GM21619 (cell line): ENCODE results near the gene ZG16B.

Experiments used
- ATAC-seq: cut with Tn5 transposase; IDR thresholded peaks from one replicate; pipeline ENCODE4 v1.9.1; 2021; ENCODE audit not compliant: unreplicated experiment

Gene ZG16B

DNA sequence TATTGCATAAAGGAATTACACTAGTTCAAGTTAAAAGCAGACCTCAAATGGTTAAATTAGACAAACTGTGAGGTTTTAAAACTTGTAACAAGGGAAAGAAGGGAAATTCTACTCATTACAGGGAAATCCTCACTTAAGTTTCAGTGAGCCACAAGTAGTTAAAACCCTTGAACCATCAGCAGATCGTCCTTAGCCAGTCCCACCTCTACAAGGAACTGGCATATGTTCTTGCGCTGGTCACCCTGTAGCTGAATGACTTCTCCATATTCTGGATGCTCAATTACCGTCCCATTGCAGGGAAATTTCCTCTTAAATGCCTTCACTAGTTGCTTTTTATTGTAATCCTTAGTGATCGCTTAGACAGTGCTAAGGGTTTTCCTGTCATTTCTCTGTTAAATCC lies 7.6 kb upstream of the ZG16B start:
- no peak for ATAC-seq

DNA sequence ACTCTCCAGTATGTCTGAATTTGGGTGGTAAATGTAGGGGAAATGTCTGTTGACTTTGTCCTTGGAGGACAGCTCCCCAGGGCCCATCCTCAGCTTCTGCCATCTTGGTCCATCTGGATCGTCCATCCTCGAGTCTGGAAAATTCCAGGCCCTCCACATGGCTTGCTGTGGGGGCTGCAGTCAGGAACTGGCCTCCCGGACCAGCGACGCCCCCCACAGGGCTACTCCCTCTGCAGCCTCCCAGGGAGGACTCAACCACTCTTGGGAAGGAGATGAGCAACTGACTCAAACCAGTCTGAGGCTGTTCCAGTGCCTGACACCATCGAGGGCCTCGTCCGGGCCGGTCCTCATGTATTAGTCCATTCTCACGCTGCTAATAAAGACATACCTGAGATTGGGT lies 5.5 kb upstream of the ZG16B start:
- no peak for ATAC-seq

DNA sequence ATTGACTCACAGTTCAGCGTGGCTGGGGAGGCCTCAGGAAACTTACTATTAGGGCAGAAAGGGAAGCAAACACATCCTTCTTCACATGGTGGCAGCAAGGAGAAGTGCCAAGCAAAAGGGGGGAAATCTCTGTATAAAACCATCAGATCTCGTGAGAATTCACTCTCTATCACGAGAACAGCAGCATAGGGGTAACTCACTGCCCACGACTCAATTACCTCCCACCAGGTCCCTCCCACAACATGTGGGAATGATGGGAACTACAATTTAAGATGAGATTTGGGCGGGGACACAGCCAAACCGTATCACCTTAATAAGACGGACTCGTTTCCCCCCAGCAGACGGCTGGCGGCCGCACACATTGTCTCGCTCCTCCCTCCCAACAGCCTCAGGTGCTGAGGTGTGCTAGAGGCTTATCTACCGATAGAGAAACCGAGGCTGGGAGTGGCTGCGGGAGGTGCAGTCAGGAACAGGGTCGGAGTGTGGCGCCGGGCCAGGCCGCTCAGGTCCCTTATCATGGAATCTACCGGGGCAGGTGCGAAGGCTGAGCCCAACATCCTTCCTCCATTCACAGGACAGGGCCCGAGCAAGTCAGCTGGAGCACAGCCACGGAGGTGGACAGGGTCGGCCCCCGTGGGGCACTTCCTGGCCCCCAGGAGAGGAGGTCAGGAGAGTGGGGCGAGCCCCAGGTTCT lies 4.9 kb upstream of the ZG16B start:
- ATAC-seq: no peak

DNA sequence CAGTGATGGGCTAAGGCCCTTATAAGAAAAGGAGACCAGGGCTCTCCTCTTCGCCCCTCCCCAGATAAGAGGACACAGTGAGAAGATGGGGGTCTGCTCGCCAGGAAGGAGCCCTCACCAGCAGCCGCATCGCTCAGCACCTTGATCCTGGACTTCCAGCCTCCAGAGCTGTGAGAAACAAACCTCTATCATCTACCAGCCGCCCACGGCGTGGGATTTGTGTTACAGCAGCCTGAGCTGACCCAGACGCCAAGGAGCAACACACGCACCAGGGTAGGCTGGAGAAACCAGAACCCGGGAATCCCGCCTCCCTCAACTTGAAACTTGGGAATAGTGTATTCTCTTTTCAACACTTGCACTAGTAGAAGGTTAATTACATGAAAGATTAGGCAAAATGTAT lies 4.2 kb upstream of the ZG16B start:
- no peak for ATAC-seq

DNA sequence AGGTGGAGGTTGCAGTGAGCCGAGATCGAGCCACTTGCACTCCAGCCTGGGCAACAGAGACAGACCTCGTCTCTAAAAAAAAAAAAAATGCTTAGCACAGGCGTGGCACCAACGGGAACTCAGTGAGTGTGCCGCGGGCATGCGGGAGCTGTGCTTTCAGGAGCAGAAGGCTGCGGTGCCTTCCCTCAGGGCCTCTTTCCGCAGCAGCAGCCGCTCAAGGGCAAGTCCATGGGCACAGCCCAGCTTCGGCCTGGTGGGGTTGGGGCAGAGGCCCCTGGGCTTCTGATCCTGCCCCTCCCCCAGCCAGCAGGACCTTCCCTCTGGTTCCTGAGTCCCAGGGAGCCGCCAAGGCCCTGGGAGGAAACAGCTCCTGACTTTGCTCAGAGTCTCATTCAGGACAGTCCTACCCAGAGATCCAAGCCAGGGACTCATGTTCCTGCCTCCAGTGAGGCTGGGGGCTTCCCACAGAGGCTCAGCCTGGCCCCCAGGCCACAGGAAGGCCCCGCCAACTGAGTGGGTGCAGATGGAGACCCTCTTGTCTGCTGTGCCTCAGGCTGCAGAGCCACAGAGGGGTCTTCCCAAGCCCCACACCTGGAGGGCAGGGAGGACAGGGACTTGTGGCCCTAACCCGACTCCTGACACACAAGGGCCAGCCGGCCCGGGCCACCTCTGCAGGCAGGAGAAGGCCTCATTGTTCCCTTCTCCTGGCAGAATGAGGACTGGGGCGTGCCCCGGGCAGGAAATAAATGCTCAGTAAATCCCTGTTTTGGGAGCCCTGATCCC lies 3.3 kb upstream of the ZG16B start:
- no peak for ATAC-seq

DNA sequence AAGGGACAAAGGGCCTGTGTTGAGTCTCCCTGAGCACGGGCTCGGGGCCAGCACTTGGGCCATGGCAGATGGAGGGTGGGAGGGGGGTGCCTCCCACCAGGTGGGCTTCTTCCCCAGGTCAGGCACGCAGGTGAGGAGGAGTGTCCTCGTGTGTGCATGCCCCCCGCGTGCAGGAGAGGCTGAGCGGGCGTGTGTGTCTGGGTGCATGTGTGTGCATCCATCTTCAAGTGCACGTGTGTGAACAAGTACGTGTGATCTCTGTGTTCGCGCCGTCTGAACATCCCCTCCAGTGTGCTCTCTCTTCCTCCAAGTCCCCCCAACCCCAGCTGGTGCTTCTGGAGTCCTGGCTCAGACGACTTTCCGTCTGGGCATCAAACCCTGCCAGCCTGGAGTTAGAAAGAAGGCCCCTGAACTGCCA lies 2.7 kb upstream of the ZG16B start:
- ATAC-seq: no peak

DNA sequence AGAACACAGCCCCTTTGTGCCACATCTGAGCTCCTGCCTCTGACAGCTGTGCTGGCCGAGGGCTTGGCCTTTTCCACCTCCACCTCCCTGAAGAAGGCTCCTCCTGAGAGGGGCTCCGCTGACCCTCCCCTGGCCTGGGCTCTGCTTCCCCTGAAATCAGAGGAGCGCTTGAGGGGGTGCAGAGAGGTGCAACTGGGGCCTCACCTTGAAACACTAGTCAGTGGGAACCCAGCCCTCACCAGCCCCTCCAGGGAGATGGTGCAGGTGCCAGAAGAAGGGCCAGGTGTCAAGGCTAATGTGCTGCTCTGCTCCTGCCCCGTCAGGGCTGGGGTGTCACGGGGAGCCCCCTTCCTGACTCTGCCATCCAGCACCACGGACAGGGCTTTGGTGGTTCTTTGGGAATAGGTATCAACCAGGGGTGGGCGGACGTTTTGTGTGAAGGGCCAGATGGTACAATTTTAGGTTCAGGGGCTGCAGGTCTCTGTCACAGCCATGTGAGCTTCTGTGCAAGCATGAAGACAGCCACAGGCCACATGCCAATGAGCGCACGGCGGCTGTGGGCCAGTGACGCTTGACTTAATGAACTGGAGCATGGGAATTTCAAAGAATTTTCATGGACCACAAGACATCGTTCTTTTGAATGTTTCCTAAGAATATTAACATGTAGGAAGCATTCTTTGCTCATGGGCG lies 2.1 kb upstream of the ZG16B start:
- no peak for ATAC-seq

DNA sequence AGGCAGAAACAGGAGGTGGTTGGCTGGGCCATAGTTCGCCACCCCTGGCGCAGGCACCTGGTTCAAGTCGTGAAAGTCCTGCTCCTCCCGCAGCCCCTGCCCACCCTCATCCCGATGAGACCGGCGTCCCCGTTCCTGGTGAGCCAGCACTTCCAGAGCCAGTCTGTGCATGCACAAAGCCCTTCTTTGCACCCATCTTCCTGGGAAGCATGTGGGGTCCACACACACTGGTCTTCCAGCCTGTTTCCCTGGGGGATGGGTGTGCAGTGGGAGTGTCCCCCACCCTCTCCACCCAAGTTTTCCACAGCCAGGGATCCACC lies 1.6 kb upstream of the ZG16B start:
- ATAC-seq: no peak

DNA sequence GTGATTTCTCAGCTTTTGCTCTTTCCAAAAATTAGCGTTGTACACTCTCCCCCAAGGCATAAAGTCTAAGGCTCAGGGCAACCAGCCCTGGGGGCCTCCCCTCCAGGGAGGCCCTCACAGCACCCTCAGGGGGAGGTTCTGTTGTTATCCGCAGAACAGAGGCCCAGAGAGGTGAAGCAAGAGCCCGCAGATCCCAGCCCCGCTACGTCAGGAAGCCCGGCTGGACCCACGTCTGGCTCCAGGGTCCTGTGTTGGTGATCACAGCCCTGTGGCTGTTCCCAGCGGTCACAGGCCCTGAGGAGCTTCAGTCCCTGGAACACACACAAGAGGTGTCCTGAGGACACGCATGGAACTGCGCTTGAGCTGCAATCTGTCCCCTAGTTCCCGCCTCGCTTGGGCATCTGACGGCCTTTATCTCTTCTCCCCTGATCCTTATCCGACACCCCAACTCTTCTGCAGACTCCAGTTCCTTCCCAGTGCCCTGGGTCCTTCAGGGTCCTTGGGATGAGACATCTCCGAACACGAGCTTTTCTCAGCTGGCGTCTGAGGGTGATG lies 1.1 kb upstream of the ZG16B start:
- no peak for ATAC-seq

DNA sequence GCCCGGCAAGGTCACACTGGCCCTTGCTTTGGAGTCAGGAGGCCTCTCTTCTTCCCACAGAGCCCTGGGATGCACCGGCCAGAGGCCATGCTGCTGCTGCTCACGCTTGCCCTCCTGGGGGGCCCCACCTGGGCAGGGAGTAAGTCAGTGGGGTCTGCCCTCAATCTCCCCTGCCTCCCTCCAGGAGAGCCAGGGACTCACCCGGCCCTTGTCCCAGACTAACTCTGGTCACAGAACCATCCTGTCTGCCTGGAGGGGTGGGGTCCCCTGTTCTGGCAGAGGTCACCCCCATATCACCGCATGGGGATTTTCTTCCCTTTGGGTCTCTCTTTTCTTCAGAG lies 222 bp downstream of the ZG16B start:
- no peak for ATAC-seq

DNA sequence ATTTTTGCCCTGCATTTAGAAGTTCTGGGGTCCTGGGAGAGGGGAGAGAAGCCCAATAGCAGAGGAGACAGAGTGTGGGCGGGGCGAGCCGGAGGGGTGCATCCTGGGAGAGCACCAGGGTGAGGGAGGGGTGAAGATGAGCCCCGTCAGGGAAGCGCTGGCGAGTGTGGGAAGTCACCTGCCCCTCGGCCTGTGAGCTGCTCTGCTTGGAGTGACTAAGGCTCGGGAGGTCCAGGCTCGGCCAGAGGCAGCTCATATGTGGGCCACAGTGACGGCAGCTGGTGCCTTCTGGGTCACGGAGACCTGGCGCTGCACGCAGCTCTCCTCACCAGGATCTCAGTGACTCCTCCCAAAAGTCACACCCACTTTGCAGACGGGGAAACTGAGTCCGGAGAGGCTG lies 1.1 kb downstream of the ZG16B start:
- ATAC-seq: no peak

DNA sequence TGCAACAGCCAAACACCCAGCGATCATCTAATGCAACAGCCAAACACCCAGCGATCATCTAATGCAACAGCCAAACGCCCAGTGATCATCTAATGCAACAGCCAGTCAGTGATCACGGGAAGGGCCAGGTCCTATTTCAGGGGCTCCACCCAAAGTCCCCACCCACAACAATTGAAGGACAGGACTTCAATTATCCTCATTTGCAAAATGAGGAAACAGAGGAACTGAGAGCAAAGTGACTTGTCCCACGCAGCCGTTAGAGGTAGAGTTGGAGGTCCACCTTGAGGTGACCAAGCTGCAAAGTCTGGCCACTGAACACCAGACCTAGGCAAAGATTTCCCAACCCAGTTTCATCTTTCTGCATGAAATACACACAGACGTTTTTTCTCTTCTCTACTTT lies 3.7 kb downstream of the ZG16B start:
- ATAC-seq: no peak

DNA sequence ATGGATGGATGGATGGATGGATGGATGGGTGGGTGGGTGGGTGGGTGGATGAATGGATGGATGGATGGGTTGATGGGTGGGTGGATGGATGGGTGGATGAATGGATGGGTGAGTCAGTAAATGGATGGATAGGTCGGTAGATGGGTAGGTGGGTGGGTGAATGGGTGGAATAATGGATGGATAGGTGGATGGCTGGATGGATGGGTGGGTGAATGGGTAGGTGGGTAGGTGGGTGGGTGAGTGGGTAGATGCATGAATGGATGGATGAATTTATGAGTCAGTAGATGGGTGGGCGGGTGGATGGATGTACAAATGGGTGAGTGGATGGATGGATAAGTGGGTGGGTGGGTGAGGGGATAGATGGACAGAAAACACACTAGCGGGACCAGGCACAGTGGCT lies 4.9 kb downstream of the ZG16B start:
- no peak for ATAC-seq

DNA sequence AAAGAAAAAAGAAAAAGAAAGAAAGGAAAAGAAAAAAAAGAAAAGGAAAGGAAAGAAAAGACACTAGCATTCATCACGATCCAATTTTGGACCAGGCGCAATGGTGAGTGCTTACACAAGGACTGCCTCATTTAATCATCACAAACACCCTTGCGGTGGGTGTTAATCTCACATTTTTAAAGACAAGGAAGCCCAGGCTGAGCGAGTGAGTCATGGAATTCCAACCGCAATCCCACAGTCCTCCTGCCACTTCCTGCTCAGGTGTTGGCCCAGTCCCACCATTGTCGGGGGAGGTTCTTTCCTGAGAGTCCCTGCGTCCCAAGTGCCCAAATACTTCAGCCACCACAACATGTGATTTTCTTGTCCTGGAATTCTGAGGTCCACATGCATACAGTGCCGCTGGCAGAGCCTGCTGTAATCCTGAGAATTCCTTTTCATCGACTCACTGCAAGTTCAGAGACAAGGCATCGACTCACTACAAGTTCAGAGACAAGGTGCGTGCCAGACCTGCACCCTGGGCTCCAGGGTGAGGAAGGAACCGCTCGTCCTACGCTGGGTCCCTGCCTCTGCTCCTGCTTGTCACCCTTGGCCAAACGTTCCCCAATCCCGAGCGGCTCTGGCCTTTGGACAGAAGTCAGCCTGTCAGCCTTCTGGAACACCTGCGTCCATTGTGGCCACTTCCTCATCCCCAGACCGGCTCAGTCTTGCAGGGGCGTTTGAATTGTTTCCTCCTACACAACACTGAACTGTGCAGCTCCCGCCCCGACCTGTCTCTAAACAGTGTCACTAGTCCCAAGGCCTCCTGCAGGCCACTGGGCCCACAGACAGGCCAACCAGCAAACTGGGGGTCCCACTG lies 5.8 kb downstream of the ZG16B start:
- no peak for ATAC-seq

DNA sequence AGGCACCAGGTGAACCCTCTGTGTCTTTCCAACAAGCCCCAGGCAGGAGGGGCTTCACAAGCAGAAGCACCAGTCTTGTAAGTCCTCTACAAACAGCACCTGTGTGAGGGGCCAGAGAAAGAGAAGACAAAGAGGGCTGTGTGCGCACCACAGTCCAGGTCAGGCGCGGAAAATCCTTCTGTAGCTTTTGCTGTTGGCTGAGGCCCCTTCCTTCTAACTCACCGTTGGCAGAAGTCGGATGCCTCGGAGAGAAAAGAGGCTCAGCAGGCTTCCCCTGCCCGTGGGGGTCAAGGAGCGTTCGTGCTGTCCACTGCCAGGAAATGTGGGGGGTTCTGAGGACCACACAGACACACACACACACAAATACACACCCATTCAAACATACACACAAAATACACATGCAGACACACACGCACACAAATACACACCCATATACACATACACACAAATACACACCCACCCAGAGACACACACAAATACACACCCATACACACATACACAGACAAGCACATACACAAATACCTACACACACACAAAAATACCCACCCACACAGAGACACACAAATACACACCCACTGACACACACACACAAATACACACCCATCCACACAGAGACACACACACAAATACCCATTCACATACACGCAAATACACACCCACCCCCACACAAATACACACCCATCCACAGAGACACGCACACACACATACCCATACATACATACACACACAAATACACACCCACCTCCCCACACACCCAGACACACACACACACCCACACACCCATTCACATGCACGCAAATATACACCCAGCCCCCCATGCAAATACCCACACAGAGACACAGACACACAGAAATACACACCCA lies 6.8 kb downstream of the ZG16B start:
- no peak for ATAC-seq

DNA sequence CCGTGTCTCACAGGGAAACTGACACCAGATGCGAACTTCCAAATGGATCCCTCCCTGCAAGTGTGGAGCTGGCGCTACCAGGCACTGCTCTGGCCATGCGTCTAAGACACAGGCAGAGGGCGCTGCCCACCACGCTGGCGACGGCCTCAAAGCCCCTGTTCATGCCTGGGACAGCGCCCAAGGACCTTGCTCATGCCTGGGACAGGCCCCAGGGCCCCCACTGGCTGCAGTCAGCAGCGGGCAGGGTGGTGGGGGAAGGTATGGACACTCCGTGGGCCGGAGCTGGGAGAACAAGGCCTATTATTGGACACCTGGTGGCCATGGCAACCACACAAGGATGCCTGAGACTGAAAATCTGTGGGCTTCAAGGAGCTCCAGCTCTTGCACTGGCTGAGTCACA lies 8.8 kb downstream of the ZG16B start:
- no peak for ATAC-seq

DNA sequence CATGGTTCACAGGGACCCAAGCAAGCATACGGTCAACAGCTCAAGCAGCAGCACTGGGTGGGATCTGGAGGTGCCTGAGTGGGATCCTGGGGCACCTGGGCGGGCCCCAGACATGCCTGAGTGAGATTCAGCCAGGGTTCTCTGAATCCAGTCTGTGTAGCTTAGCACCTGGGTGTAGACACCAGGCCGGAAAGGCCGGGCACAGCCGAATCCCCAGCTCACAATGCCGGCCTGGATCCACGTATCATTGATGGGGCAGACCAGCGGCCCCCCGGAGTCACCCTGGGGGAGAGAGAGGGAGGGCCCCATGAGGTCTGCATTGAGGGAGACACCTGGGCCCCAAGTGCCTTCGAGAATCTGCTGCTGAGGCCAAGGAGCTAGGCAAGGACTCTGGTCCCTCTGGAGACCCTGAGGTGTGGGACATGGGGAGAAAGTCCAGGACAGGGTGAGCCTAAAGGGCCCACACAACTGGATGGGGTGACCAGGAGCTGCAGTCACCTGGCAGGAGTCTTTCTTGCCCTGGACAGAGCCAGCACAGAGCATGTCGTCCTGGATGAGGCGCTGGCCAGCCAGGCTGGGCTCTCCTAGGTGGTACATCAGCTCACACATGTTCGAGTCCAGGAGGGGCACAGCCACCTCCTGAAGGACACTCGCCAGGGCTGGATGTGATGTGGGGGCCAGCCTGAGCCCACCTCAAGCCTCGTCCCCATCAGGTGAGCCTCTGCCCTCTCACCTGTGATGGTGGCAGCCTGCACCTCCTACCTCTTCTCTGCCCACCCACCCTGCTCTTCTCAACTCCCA lies 9.7 kb downstream of the ZG16B start:
- no peak for ATAC-seq

DNA sequence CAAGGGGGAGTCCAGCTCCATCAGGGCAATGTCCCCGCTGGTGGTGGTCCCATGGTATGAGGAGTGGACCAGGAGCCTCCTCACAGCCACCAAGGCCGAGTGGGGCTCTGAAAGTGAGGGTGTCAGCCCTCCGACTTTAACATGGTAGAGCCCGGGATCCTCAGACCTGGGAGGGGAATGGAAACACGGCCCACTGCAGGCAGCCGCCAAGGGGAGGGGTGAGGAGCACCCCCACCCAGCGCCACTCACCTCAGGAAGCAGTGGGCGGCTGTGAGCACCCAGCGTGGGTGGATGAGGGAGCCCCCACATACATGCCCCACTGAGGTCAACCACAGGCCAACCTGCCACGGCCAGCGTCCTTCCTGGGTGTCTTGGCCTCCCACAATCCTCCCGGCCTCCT lies 10.8 kb downstream of the ZG16B start:
- no peak for ATAC-seq

DNA sequence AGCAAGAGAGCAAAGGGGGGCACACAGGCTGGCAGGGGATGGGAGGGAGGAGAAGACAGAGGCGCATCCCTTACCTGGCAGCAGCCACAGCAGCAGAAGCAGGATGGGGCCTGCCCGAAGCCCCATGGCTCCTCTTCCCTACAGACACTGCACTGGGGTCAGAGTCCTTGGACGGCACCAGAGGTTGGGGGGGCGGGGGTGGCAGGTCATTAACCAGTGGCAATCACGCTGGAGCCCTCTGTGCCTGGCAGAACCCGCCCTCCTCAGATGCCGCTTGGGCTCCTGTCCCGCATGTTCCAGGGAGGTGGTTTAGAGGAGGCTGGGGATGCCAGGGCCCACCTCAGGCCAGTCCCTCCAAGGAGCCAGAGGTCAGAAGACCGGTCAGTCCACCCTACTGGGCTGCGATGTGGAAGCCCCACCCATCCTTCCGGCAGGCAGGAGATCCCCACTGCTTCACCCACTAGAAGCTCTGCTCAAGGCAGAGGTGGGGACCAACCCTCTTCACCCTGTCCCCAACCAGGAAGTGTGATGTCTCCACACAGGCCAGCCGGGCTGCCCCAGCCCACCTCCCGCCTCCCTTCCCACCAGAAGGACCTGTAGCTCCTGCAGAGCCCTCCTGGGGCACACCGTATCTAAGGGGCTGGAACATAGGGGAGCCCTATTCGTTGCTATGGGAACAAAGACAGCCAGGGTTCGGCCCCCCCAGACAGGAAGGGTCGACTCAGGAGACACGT lies 11.7 kb downstream of the ZG16B start:
- no peak for ATAC-seq
